ENCODE measurements around the gene TRIP10. TPM values are rescaled to one million over a fixed set of nuclear protein-coding genes. Genes with fewer than 3 reads are reported as not detected.

The TRIP10 gene
- total RNA-seq, 1 donor from 2014 or later, result 53.0 TPM

GRCh38 chr19:6730941-6731670, 8.4 kb upstream of the TRIP10 start:
- TF ChIP-seq EZH2 (IDR thresholded peaks at IDR 0.05) (no peak), EZH2phosphoT487 (IDR thresholded peaks at IDR 0.05) (no peak), CTCF (IDR thresholded peaks at IDR 0.05) (no peak)
- Mint-ChIP-seq H3K27ac (no peak overlapping the region), H3K4me3 (no peak overlapping the region), H3K36me3 (peaks cover 8% of the 10 kb centered on the region), H3K27me3 (ENCODE audit: insufficient read depth, low read depth) (peaks cover 8% of the 10 kb centered on the region), H3K4me1 (peaks cover 4% of the 10 kb centered on the region), H3K9me3 (no peaks in the 10 kb centered on the region)
- H3K4me1 ChIP-seq, result peaks cover 9% of the 10 kb centered on the region
- no peak overlapping the region for H3K4me2 ChIP-seq
- H3K27me3 ChIP-seq, result no peaks in the 10 kb centered on the region
- no peak for DNase-seq (ENCODE audit: low spot score)
- H3K9me3 ChIP-seq (ENCODE audit: low read depth), result no peaks in the 10 kb centered on the region
- H3K79me2 ChIP-seq (ENCODE audit: low read depth), result peaks cover 5% of the 10 kb centered on the region
- H3K27ac ChIP-seq, result no peak overlapping the region
- no peak overlapping the region for H2AFZ ChIP-seq (replicated peaks)
- H3K36me3 ChIP-seq, result no peaks in the 10 kb centered on the region
- H3K4me3 ChIP-seq, result no peak overlapping the region
- no peak overlapping the region for H3K9ac ChIP-seq
- no peaks in the 10 kb centered on the region for H3F3A ChIP-seq (ENCODE audit: low read depth)
- H4K20me1 ChIP-seq (ENCODE audit: low read depth), result no peaks in the 10 kb centered on the region

DNA sequence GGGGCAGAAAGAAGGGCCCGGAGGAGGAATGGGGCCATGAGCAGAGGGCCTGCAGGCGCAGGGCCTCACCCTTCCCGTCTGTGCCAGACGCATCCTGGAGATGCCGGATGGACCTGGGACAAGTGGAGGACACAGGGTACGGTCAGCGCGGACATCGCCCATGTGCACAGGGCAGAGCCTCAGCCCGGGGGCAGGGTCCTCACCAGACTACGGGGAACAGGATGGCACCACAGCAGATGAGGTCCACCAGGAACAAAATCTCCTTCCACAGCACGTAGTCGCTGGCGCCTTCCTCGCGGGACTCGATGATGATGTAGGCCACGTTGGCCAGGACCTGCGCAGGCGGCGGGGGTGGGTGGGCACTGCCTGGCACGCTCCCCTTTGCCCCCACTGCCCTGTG, 7.7 kb upstream of the TRIP10 start:
- Histone ChIP-seq H3K79me2 (ENCODE audit: low read depth) (peaks cover 8% of the 10 kb centered on the region), H3K4me3 (no peak overlapping the region), H3K36me3 (no peaks in the 10 kb centered on the region), H3K9ac (no peak overlapping the region), H4K20me1 (ENCODE audit: low read depth) (no peaks in the 10 kb centered on the region), H3F3A (ENCODE audit: low read depth) (peaks cover 7% of the 10 kb centered on the region), H2AFZ (replicated peaks) (no peak overlapping the region), H3K4me2 (no peak overlapping the region), H3K27ac (no peak overlapping the region), H3K9me3 (ENCODE audit: low read depth) (no peaks in the 10 kb centered on the region), H3K27me3 (no peaks in the 10 kb centered on the region), H3K4me1 (peaks cover 13% of the 10 kb centered on the region)
- H3K36me3 Mint-ChIP-seq, result peaks cover 8% of the 10 kb centered on the region
- peaks cover 9% of the 10 kb centered on the region for H3K4me1 Mint-ChIP-seq
- no peaks in the 10 kb centered on the region for H3K9me3 Mint-ChIP-seq
- DNase-seq (ENCODE audit: low spot score), result no peak
- H3K27me3 Mint-ChIP-seq (ENCODE audit: insufficient read depth, low read depth), result peaks cover 11% of the 10 kb centered on the region
- TF ChIP-seq EZH2 (IDR thresholded peaks at IDR 0.05) (no peak), EZH2phosphoT487 (IDR thresholded peaks at IDR 0.05) (no peak), CTCF (IDR thresholded peaks at IDR 0.05) (no peak)
- no peak overlapping the region for H3K27ac Mint-ChIP-seq
- no peak overlapping the region for H3K4me3 Mint-ChIP-seq

DNA sequence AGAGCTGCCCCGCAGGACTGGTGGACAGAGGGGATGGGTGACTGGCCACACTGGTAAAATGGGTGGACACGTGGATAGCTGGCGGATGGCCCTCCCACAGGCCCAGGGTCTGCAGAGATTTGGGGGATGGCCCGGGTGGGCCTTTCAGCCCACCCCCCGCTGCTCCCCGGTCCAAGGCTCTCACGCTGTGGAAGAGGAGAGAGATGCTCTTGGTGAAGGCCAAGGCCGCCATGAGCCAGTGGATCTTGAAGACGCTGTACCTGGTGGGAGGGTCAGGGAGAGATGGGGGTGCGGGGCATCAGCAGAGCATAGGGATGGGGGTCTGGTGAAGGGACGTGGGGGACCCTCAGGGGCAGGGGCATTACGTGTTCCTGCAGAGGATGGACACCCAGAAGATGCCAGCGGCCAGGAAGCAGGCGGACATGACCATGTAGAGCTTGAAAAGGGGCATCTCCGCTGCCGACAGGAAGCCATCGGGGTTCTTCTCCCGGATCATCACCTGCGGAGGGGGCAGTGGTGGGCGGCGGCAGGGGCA, 6.6 kb upstream of the TRIP10 start:
- H4K20me1 ChIP-seq (ENCODE audit: low read depth), result no peaks in the 10 kb centered on the region
- H3K36me3 ChIP-seq, result no peaks in the 10 kb centered on the region
- H3K27ac Mint-ChIP-seq, result no peak overlapping the region
- H3K4me3 ChIP-seq, result no peak overlapping the region
- H3K9ac ChIP-seq, result no peak overlapping the region
- peaks cover 8% of the 10 kb centered on the region for H3K36me3 Mint-ChIP-seq
- H3K4me2 ChIP-seq, result no peak overlapping the region
- TF ChIP-seq EZH2phosphoT487 (IDR thresholded peaks at IDR 0.05) (no peak), CTCF (IDR thresholded peaks at IDR 0.05) (no peak), EZH2 (IDR thresholded peaks at IDR 0.05) (no peak)
- no peak overlapping the region for H2AFZ ChIP-seq (replicated peaks)
- H3K79me2 ChIP-seq (ENCODE audit: low read depth), result peaks cover 8% of the 10 kb centered on the region
- no peaks in the 10 kb centered on the region for H3K9me3 Mint-ChIP-seq
- H3K27ac ChIP-seq, result no peak overlapping the region
- peaks cover 11% of the 10 kb centered on the region for H3K27me3 Mint-ChIP-seq (ENCODE audit: insufficient read depth, low read depth)
- H3K4me3 Mint-ChIP-seq, result no peak overlapping the region
- H3F3A ChIP-seq (ENCODE audit: low read depth), result peaks cover 10% of the 10 kb centered on the region
- peaks cover 11% of the 10 kb centered on the region for H3K4me1 Mint-ChIP-seq
- H3K27me3 ChIP-seq, result no peaks in the 10 kb centered on the region
- no peaks in the 10 kb centered on the region for H3K9me3 ChIP-seq (ENCODE audit: low read depth)
- no peak for DNase-seq (ENCODE audit: low spot score)
- peaks cover 13% of the 10 kb centered on the region for H3K4me1 ChIP-seq
